Kidney (tissue), 14 donors: ENCODE data around the gene CXXC5. TPM values are rescaled to one million over a fixed set of nuclear protein-coding genes. Genes with fewer than 3 reads are reported as not detected.
"Not testable (repeated sequence)": the region's sequence is repeated elsewhere in the genome, so short reads cannot be mapped to it uniquely, and the experiment has no call there.

Experiments
- DNase-seq, 5 donors: peaks; one replicate each; pipeline ENCODE4 v3.0.0-alpha.2; 2013 to 2020
- FAIRE-seq: peaks from 2 replicates; lab custom pipeline; 2012; peaks lifted over from hg19 to GRCh38; lab: Jason Lieb, UNC
- H3K27ac ChIP-seq, 2 donors: one replicate each; pipeline ENCODE4 v1.7.0; 2013; ENCODE audit warnings: low read depth in 2 of 2, low read length in 2 of 2, inconsistent platforms in 1 of 2
- H3K27me3 ChIP-seq: one replicate; pipeline ENCODE4 v1.7.1; 2013; ENCODE audit warnings: low read length, inconsistent platforms; ENCODE audit not compliant: control insufficient read depth, insufficient read depth
- H3K36me3 ChIP-seq, 3 donors: one replicate each; pipeline versions ENCODE4 v1.7.0 to v1.7.1; 2013; ENCODE audit warnings: low read length in 3 of 3, control low read depth in 1 of 3, inconsistent platforms in 1 of 3; ENCODE audit not compliant: insufficient read depth in 3 of 3, control insufficient read depth in 2 of 3
- H3K4me1 ChIP-seq, 3 donors: one replicate each; pipeline versions ENCODE4 v1.7.0 to v1.7.1; 2013; ENCODE audit warnings: low read length in 3 of 3, inconsistent platforms in 1 of 3, low read depth in 1 of 3; ENCODE audit not compliant: control insufficient read depth in 2 of 3, insufficient read depth in 2 of 3
- H3K4me3 ChIP-seq, 3 donors: one replicate each; pipeline versions ENCODE4 v1.7.0 to v1.8.1; 2013; ENCODE audit warnings: low read length in 3 of 3, control low read depth in 1 of 3, inconsistent platforms in 1 of 3
- H3K9ac ChIP-seq, 3 donors: one replicate each; pipeline versions ENCODE4 v1.7.0 to v1.7.1; 2013; ENCODE audit warnings: low read length in 3 of 3, control low read depth in 1 of 3, inconsistent platforms in 1 of 3
- H3K9me3 ChIP-seq, 3 donors: one replicate each; pipeline versions ENCODE4 v1.7.0 to v1.7.1; 2013; ENCODE audit warnings: low read length in 3 of 3, control low read depth in 1 of 3, inconsistent platforms in 1 of 3; ENCODE audit not compliant: control insufficient read depth in 2 of 3, insufficient read depth in 1 of 3
- CTCF ChIP-seq: IDR thresholded peaks from 3 replicates; pipeline ENCODE4 v1.5.1; 2012; ENCODE audit warnings: mild to moderate bottlenecking, moderate library complexity, borderline replicate concordance; ENCODE audit not compliant: insufficient read depth; ENCODE audit errors: extremely low read depth
- intact Hi-C: fragments of 100-400 bp; cut with DNase I; formaldehyde crosslinking; loops from one replicate; pipeline ENCODE4 v1.11.1; 2022
- polyA plus RNA-seq: library from polyadenylated mRNA; stranded (reverse); fragments of 350-450 nt; fragmentation: Illumina TruSeq; extraction: RNeasy Lipid Tissue Mini Kit (QIAGEN cat#74804); gene quantifications from one replicate; pipeline ENCODE4 v1.2.3, GENCODE V29; 2014; ENCODE audit warnings: low read depth, low replicate concordance; ENCODE audit not compliant: insufficient read depth
- total RNA-seq: library from RNA; stranded (reverse); fragmentation: NEBNext Ultra II Directional; extraction: Animal tissue kit (Norgen Biotek cat#: 25700); gene quantifications from one replicate; pipeline ENCODE4 v1.2.1, GENCODE V29; 2021
- donor health status: control.
- donor health status: control.
- donor health status: control.
- donor health status: control.
- donor health status: control.
- donor health status: DM: yes; HTN: yes; CAD: no.
- donor health status: Normal renal cell carcinoma (clear cell type).

The CXXC5 gene
- total and polyA plus RNA-seq, 2 donors from 2014 or later, result 116 to 122 TPM

- TF ChIP-seq CTCF, result no peak
- FAIRE-seq (no peak), DNase-seq (no peak)
- Histone ChIP-seq H3K4me3 (no peak overlapping the region), H3K27ac (no peak overlapping the region), H3K9me3 (no peaks in the 10 kb centered on the region), H3K36me3 (peaks cover 0 to 2% (median 0%) of the 10 kb centered on the region in 3 donors), H3K27me3 (no peaks in the 10 kb centered on the region), H3K4me1 (no peaks in the 10 kb centered on the region), H3K9ac (no peak overlapping the region)
- intact Hi-C loops, result no loop called here
Measured at GRCh38 chr5:139611703-139612584, 36.2 kb upstream of the CXXC5 start.

DNA sequence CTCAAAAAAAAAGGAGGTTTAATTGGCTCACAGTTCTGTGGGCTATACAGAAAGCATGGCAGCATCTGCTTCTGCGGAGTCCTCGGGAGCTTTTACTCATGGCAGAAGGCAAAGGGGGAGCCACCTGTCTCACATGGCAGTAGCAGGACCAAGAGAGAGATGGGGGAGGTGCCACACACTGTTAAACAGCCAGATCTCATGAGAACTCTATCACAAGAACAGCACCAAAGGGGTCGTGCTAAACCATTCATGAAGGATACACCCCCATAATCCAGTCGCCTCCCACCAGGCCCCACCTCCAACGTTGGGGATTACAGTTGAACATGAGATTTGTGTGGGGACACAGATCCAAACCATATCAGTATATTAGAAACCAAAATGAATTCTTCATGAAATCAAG lies 28.3 kb upstream of the CXXC5 start:
- Histone ChIP-seq H3K27me3 (no peaks in the 10 kb centered on the region), H3K27ac (no peak overlapping the region), H3K9ac (no peak overlapping the region), H3K4me1 (no peaks in the 10 kb centered on the region), H3K36me3 (peaks cover 0 to 24% (median 11%) of the 10 kb centered on the region in 3 donors), H3K9me3 (no peaks in the 10 kb centered on the region), H3K4me3 (no peak overlapping the region)
- no peak for DNase-seq
- TF ChIP-seq CTCF, result no peak
- intact Hi-C loops, result no loop called here
- no peak for FAIRE-seq

DNA sequence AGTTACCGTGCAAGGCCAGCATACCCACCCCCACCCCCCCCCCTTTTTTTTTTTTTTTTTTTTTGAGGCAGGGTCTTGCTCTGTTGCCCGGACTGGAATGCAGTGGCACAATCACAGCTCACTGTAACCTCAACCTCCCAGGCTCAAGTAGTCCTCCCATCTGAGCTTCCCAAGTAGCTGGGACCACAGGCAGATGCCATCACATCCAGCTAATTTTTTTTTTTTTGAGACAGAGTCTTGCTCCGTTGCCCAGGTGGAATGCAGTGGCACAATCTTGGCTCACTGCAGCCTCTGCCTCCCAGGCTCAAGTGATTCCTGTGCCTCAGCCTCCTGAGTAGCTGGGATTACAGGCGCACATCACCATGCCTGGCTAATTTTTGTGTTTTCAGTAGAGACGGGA lies 22.8 kb upstream of the CXXC5 start:
- H3K27me3 ChIP-seq, H3K9ac ChIP-seq, FAIRE-seq, intact Hi-C loops, H3K4me1 ChIP-seq, H3K27ac ChIP-seq, H3K4me3 ChIP-seq, H3K9me3 ChIP-seq: not testable (repeated sequence)
- peak in 2 of 5 donors; percentile 28 to 32 for DNase-seq
- H3K36me3 ChIP-seq, result peaks cover 8 to 44% (median 17%) of the 10 kb centered on the region in 3 donors

DNA sequence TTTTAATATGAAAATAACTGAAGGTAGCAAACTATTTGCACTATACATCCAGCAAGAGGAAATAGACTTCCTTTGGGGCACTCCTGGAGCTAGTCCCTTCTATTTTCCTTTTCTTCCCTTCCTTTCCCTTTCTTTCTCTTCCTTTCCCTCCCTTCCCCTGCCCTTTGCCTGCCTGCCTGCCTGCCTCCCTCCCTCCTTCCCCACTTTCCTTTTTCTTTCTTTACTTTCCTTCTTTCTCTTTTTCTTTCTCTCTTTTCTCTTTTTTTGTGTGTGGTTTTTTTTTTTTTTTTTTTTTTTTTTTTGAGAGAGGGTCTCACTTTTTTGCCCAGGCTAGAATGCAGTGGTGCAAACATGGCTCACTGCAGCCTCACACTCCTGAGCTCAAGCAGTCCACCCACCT lies 17.3 kb upstream of the CXXC5 start:
- intact Hi-C loops, result loop anchor here (5.0 kb wide), 1 partner anchor 136 kb away; no protein-coding TSS in a partner anchor
- FAIRE-seq, result no peak
- peaks cover 7 to 29% (median 8%) of the 10 kb centered on the region in 3 donors for H3K36me3 ChIP-seq

More for the DNA sequence above, 17.3 kb upstream of the CXXC5 start:
- Histone ChIP-seq H3K27me3 (no peaks in the 10 kb centered on the region), H3K4me1 (peaks cover 3 to 11% (median 3%) of the 10 kb centered on the region in 3 donors), H3K27ac (no peak overlapping the region), H3K9me3 (no peaks in the 10 kb centered on the region), H3K4me3 (no peak overlapping the region), H3K9ac (no peak overlapping the region)
- DNase-seq, result no peak
- no peak for TF ChIP-seq CTCF
